GM18951 (cell line): Measurements from ENCODE around the gene PTPN23.

Experiments used
- POLR2A ChIP-seq: IDR thresholded peaks from 4 replicates; pipeline ENCODE4 v1.6.1; 2011; ENCODE audit warnings: mild to moderate bottlenecking; ENCODE audit not compliant: insufficient read length, insufficient read depth; ENCODE audit errors: extremely low read depth
- in situ Hi-C: fragments of 300-500 bp; cut with MboI; formaldehyde crosslinking; loops from one replicate; pipeline ENCODE4 v1.12.0; 2022; ENCODE audit warnings: low sequenced_read_pairs, mixed read lengths, inconsistent platforms; ENCODE audit not compliant: unreplicated experiment

PTPN23 gene

DNA sequence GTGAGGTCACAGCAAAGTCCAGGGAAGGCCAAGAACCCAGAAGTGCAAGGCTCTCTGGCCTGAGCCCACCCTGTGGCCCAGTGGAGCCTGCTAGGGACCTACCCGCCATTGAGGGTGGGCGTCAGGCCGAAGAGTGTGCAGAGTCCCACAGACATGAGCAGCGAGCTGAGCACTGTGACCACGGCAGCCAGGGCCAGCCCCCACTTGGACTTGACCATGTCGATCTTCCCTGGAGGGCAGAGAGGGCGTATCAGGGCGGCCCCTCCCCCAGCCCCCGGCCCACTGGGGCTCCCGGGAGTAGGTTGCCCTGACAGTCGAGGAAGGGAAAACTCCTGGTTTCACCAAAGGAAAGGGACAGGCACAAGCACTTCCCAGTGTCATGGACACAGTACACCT, 44.6 kb downstream of the PTPN23 start:
- in situ Hi-C loops = loop anchor here (10.0 kb wide), 1 partner anchor 49 kb away; the partner anchor contains the start of gene SCAP

DNA sequence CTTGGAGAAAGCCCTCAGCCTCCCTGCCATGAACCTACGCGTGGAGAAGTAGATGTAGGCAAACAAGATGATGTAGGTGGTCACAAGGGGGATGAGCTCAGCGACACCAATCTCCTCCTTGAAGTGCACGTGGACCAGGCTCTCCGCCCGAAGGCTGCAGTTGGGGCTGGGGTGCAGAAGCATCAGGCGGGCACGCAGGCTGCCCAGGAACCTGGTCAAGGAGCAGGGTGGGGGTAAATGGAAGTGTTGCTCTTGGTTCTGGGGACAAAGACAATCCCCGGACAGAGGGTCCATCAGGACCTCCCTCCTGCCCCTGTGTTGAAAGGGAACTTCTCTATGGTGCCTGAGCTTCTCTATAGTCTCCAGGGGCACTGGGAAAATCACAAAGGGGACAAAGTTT, 45.1 kb downstream of the PTPN23 start:
- in situ Hi-C loops = loop anchor here (10.0 kb wide), 1 partner anchor 49 kb away; the partner anchor contains the start of gene SCAP
- no peak for TF ChIP-seq POLR2A

More for the DNA sequence above, 44.6 kb downstream of the PTPN23 start:
- no peak for TF ChIP-seq POLR2A

DNA sequence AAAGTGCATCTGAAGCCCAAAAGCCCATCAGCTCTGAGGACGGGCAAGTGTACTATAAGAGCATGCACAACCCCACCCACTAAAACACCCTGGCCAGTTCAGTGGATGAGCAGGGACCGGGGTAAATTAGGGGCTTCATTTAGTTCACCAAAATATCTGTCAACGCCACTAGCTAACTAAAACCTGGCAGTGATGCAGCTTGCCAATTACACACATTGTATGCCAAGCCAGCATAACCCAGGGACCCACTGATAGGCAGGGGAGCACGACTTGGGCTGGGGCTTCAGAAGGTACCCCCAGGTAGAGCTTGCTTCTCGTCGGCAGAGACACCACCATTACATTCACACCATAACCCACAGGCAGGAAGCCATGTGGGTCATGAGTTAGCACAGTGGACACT, 47.0 kb downstream of the PTPN23 start:
- no peak for TF ChIP-seq POLR2A
- in situ Hi-C loops = loop anchor here (10.0 kb wide), 1 partner anchor 47 kb away; the partner anchor contains the start of gene SCAP

DNA sequence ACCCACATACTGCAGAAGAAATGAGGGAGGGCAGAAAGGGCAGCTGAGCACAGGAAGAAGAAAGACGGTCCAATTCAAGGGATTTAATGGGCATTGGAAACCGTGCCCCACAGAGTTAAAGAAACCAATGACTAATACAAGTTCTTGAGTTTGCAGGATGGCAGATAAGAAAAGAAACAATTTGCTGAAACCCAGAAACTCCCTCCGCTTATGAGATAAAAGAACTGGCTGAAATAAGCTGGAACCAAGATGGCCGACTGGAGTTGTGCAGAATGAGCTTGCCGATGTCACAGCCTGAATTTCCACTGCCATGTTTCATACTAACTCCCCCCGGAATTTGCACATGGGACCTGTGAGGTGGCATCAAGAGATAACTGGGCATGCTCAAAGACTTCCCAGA, 47.8 kb downstream of the PTPN23 start:
- in situ Hi-C loops = loop anchor here (10.0 kb wide), 1 partner anchor 46 kb away; the partner anchor contains the start of gene SCAP
- TF ChIP-seq POLR2A = no peak

DNA sequence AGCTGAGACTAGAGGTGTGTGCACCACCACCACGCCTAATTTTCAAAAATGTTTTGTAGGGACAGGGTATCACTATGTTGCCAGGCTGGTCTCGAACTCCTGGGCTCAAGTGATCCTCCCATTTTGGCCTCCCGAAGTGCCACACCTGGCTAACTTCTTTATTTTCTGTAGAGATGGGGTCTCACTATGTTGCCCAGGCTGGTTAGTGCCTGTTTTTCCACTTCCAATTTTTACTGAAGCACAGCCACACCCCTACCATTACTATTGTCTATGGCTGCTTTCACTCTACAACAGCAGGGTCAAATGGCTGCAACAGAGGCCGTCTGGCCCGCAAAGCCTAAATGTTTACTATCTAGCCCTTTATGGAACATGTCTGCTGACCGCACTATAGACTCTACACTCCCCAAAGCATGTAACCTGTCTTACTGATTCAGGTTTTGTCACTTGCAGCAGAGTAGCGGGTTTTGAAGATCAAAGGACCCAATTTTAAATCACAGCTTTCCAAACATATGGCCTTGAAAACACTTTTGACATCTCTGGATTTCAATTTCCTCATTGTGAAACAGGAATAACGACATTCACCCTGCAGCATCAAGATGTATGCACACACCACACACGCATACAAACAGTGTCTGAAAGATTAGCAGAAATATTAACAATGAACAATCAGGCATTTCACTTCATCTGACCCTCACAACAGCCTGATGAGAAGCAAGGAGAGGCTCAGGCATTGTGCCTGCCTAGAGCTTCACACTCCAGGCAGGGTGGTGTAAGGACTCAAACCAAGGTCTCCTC, 48.9 kb downstream of the PTPN23 start:
- TF ChIP-seq POLR2A = no peak
- in situ Hi-C loops = loop anchor here (10.0 kb wide), 1 partner anchor 45 kb away; the partner anchor contains the start of gene SCAP

DNA sequence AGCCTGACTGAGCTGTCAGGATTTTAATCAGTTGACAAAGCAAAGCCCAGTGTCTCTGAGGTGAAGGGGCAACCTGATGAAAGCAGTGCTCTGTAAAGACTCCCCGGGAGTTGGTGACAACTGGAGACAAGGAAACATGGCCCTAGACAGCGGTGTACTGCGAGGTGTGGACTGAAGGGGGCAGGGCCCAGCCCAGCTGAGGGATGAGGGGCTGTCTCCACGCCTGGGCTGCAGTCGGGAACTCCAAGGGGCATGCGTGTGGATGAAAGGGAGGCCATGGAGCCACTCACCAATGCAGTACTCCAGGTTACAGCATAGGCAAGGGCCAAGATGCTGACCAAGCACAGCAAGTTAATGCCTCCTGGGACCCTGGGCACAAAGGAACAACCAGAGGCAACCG, 49.8 kb downstream of the PTPN23 start:
- no peak for TF ChIP-seq POLR2A
- in situ Hi-C loops = no loop called here

DNA sequence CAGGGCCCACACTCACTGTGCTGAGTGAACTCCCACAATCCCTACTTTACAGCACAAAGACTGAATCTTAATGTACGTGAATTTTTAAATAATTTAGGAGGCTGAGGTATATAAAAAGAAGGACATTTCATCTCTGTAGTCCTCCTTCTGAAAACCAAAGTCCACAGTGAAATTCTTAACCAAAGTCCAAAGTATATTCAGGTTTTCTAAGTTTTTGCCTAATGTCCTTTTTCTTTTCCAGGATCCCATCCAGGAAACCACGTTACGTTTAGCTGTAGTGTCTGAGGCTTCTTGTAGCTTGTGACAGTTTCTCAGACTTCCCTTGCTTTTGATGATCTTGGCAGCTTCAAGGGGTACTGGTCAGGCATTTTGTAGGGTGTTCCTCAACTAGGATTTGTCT, 50.4 kb downstream of the PTPN23 start:
- no peak for TF ChIP-seq POLR2A
- in situ Hi-C loops = no loop called here

DNA sequence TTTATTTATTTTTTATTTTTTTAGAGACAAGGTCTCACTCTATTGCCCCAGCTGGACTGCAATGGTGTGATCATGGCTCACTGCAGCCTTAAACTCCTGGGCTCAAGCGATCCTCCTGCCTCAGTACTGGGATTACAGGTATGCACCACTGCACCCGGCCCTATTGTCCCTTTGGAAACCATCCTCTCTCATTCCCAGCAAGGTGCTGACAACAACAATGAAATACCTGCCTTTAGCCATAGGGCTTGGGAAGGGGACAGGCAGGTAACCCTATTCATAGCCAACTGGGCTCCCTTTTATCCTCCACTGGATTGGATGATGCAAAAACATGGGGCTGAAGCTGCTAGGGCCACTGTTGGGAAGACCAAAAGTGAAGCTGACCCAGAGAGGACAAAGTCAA, 51.9 kb downstream of the PTPN23 start:
- in situ Hi-C loops = no loop called here
- TF ChIP-seq POLR2A = no peak

DNA sequence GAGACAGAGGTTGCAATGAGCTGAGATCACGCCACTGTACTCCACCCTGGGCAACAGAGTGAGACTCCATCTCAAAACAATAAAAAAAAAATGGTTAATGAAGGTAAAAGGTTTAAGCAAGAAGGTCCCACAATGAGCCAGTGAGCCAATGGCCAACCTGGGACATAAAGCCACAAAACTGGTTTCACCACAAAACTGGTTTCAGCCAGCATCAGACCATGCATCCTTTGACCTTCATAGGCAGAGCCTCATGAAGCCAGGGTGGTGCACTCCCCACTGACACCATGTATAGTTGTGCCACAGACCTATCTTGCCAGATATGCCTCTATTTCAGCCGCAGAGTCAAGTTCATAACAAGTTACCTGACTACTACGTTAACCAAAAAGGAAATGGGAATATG, 53.0 kb downstream of the PTPN23 start:
- in situ Hi-C loops = no loop called here
- TF ChIP-seq POLR2A = no peak

DNA sequence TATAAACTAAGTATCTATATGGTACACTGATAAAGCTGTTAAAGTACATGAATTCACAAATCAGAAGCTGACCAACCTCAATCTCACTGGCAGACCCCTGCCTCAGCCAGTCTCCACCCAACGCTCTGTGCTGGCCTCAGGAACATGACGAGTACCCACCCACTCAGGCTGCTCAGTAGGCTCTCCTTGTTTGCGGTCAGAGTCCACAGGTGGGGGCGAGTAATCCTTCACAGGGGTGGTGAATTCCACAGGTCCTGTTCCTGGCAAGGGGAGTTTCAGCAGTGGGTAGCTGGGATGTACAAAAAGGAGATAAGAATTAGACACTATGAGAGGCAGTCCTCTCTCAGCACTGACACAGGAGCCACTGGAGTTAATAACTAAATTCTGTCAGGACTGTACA, 54.0 kb downstream of the PTPN23 start:
- TF ChIP-seq POLR2A = no peak
- in situ Hi-C loops = no loop called here

DNA sequence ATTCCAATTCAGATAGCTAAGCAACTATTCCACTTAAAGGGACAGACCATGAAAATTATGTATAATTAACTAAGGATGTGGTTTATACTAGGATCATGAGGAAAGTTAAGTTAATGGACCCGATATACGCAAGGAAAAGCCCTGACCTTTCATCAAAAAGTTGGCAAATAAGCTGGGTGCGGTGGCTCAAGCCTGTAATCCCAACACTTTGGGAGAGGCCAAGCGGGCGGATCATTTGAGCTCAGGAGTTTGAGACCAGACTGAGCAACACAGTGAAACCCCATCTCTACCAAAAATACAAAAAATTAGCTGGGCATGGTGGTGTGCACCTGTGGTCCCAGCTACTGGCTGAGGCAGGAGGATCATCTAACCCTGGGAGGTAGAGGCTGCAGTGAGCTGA, 55.4 kb downstream of the PTPN23 start:
- in situ Hi-C loops = no loop called here
- no peak for TF ChIP-seq POLR2A

DNA sequence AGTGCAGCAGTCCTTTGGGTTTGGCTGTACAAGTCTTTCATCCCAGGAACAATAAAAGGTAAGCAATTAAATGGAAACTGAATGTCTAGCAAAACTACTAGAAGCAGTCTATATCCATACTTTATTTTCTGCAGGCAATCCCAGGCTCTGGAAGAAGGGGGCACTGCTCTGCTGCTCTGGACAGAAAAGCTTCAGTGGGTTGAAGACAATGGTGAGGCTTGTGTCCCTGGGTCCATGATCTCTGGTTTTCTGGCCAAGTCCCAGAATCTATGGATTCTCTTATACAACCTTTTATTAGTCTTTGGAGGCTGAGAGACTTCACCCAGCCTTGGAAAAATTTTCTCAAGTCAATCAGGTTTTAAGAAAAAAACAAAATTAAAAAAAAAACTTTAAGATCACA, 59.3 kb downstream of the PTPN23 start:
- TF ChIP-seq POLR2A = no peak
- in situ Hi-C loops = no loop called here

DNA sequence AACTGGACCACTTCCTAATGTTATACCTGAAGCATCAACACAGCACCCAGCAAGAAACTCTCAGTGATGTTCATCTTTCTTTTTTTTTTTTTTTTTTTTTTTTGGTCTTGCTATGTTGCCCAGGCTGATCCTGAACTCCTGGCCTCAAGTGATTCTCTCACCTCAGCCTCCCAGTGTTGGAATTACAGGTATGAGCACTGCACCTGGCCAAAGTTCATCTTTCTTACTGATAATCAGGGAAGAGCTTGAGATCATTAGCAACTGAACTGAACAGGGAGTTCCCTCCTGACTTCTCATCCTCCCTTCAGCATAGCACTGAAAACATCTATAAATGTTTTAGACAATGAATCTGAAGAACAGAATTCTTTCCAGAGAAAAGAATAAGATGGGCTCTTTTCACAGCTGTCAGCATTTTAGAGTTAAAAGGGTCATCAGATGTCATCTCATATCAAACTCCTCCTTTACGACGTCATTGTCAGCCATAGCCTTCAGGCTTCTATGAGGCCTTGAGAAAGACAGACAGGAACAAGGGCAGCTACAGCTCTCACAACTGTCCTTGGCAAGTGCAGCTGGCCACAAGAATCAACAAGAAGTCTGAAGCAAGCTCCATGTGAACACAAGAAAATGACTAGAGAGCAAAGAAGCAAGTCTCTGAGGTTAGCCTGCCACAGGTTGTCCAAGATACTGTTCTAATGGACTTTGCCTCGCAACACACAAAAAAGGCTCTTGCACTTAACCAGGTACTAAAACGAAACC, 61.2 kb downstream of the PTPN23 start:
- in situ Hi-C loops = no loop called here
- no peak for TF ChIP-seq POLR2A

DNA sequence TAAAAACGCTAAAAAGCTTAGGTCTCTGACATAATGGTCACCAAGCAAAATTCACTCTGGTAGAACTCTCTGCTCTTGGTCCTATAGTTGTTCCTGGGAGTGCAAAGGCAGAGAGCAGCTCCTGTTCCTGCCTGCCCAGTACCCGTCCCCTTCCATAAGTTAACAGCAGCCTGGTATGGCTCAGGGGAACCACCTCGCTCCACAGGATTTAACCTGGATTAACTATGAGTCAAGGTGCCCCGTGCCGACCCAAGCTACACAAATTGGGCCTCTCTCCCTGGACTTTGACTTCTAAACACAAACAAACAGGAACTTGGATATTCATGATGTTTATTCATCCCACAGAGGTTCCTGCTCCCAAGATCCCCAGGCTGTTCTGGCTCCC, 62.8 kb downstream of the PTPN23 start:
- in situ Hi-C loops = no loop called here
- no peak for TF ChIP-seq POLR2A
